Endometrial microvascular endothelial cells (primary cell): ENCODE results near the gene DKKL1. TPM values are rescaled to one million over a fixed set of nuclear protein-coding genes. Genes with fewer than 3 reads are reported as not detected.

Experiments used
- in situ Hi-C: cut with HindIII; loops from 2 replicates; pipeline ENCODE4 v1.10.0; 2017; ENCODE audit warnings: low sequenced_read_pairs, low pct_unique_long_range_greater_than_20kb; ENCODE audit errors: inconsistent ontology term
- total RNA-seq: library from RNA; depleted of rRNA; stranded (reverse); fragments of >200 nt; gene quantifications from one replicate; pipeline ENCODE4 v1.2.3, GENCODE V29; 2015; ENCODE audit errors: inconsistent ontology term

DKKL1 gene
- total RNA-seq, 1 donor from 2014 or later: not detected

- in situ Hi-C loops: no loop called here
Measured at GRCh38 chr19:49413348-49413747, 49.7 kb downstream of the DKKL1 start.

GRCh38 chr19:49414256-49414655, 50.6 kb downstream of the DKKL1 start:
- in situ Hi-C loops: no loop called here

DNA sequence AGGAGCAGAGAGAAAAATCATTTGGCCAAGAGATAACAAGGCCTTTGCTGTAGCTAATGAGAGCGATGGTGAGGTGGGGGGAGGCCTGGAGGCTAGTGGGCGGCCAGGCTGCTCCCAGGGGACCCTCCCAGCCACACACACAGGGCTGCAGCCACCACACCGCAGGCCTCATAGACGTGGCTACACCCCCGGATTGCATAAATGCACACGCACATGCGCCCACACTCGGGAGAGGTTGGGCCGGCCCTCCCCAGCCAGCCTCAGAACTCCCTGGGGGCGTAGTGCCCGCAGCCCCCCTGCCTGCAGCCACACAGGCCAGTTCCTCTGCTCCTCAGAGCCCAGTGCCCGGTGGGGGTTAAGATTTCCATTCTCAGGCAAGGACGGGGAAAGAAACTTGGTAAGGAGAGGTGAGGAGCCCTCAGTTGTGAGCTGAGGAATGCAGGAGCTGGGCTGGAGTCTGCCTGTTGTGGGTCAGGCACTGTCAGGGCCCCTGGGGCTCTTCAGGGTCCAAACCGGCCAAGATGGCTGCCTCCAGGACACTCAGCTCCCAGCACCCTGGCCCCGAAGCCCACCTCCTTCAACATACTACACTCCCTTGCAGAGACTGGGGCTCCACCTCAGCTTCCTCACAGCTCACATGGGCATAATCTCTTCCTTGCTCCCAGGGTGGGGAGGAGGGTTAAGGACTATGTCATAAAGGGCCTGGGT, 51.6 kb downstream of the DKKL1 start:
- in situ Hi-C loops: no loop called here

- in situ Hi-C loops: no loop called here
Measured at GRCh38 chr19:49415810-49416200, 52.1 kb downstream of the DKKL1 start.

GRCh38 chr19:49417088-49417487, 53.4 kb downstream of the DKKL1 start:
- in situ Hi-C loops: no loop called here

DNA sequence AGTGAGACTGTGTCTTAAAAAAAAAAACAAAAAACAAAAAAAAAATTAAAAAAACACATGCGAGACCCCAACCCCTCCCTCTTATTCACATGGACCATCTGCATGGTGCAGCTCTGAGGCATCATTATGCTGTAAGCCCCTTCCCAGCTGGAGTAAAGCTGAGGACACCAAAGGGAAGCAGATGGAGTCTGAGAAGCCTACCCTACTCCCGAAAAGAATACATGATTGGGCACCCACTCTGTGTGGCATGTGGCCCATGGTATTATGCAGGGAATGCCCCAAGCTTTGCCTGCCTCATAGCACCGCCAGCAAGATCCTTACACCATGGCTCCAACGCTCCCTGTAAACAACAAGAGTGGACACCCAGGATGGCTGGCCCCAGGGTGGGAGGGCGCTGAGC, 54.8 kb downstream of the DKKL1 start:
- in situ Hi-C loops: no loop called here

- in situ Hi-C loops: no loop called here
Measured at GRCh38 chr19:49419173-49419572, 55.5 kb downstream of the DKKL1 start.

DNA sequence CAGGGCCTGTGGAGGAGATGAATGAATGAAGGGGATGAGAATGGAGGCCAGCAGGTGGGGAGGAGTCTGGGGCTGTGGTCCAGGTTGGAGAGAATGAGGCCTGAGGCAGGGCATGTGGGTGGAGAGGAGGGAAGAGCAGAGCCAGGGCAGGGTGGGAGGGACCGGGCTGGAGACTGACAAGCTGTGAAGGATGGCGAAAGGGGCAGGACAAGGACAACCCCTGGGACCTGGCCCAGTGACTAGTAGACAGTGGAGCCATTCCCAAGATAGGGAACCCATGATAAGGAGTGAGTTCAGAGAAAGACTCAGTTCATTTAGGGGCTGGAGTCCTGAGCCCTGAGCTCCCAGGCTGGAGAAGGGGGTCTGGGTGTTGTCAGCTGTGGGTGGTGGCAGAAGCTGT, 56.5 kb downstream of the DKKL1 start:
- in situ Hi-C loops: no loop called here

GRCh38 chr19:49421039-49421877, 57.6 kb downstream of the DKKL1 start:
- in situ Hi-C loops: no loop called here

DNA sequence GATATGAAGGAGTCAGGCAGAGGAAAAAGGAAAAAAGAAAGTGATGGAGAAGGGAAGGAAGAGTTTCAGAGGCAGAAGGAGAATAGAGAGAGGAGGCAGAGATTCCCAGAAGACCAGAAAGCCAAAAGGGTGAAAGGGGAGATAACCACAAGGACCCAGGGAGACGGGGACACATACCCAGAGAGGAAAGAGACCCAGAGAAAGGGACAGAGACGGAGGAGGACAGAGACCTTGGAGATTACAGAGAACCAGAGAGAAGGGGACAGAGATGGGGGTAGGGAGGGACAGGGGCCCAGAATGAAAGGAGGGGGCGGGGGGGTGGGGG, 58.2 kb downstream of the DKKL1 start:
- in situ Hi-C loops: no loop called here

DNA sequence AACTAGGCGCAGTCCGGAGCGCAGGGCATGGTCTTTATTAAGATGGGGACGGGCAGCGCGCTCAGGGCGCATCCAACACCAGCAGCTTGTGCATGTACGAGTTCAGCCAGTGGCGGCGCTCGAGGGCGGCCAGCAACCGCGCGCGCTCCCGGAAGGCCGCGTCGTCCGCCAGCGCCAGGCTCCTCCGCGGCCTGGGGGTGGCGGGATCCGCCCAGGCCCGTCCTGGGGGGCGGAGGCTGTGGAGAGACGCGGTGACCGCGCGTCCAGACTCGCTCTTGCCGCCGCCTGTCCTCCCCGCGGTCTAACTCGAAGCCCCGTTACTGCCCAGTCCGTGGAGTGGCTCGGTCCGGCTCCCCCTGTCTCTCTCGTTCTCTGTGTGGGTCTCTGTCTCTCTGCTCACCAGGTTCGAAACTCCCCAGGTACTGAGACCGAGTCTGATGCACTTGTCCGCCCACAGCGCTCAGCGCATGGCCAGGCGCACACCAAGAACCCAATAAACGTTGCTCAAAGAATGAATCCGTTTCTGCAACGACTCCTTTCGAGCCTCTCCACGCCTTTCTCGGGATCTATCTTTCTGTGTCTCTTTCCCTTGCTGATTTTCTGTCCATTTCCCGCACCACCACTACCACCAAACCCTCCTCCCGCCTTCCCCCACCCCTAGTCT, 58.9 kb downstream of the DKKL1 start:
- in situ Hi-C loops: no loop called here

- in situ Hi-C loops: no loop called here
Measured at GRCh38 chr19:49423071-49423984, 59.7 kb downstream of the DKKL1 start, which contains the start of gene PTH2. Gene PTH2, minus strand, starts transcription at chr19:49423441. Its CDS starts 102 bp downstream, at chr19:49423339.

DNA sequence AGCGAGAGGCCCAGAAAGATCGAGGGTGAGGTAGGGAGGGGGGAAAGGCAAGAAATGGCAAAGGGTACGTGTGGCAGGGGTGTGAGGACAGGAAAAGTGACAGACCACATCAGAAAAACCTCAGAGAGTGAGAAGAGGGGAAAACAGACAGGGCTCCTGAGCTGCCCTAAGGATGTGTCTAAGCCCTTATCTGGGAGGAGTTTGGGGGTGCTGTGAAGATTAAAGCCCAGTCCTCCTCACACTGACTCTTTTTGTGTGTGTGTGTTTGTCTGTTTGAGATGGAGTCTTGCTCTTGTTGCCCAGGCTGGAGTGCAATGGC, 60.3 kb downstream of the DKKL1 start:
- in situ Hi-C loops: no loop called here

Other genes starting within 250 kb of the DKKL1 start
- gene LIN7B, start 249.5 kb upstream of the DKKL1 start, total RNA-seq: 0.74 TPM
- gene C19orf73, start 244.7 kb upstream of the DKKL1 start, total RNA-seq: 0.74 TPM
- 1.9 TPM for gene PPFIA3, start 244.3 kb upstream of the DKKL1 start, total RNA-seq
- not detected for gene HRC, start 208.5 kb upstream of the DKKL1 start, total RNA-seq
- gene TRPM4, start 206.1 kb upstream of the DKKL1 start, total RNA-seq: 27.8 TPM
- not detected for gene SLC6A16, start 38.7 kb upstream of the DKKL1 start, total RNA-seq
- not detected for gene CD37, start 28.5 kb upstream of the DKKL1 start, total RNA-seq
- gene TEAD2, start 1.5 kb upstream of the DKKL1 start, total RNA-seq: 86.6 TPM
- gene KASH5, start 24.4 kb downstream of the DKKL1 start, total RNA-seq: not detected
- gene PTH2, start 59.6 kb downstream of the DKKL1 start, total RNA-seq: not detected
- not detected for gene GFY, start 61.5 kb downstream of the DKKL1 start, total RNA-seq
- gene SLC17A7, start 77.7 kb downstream of the DKKL1 start, total RNA-seq: not detected
- 97.7 TPM for gene PIH1D1, start 87.9 kb downstream of the DKKL1 start, total RNA-seq
- 67.4 TPM for gene ALDH16A1, start 89.3 kb downstream of the DKKL1 start, total RNA-seq
- gene FLT3LG, start 110.3 kb downstream of the DKKL1 start, total RNA-seq: 2.6 TPM
- gene RPL13A, start 123.7 kb downstream of the DKKL1 start, total RNA-seq: 2,035 TPM
- gene RPS11, start 132.6 kb downstream of the DKKL1 start, total RNA-seq: 3,348 TPM
- 93.4 TPM for gene FCGRT, start 148.8 kb downstream of the DKKL1 start, total RNA-seq
- 38.2 TPM for gene RCN3, start 164.1 kb downstream of the DKKL1 start, total RNA-seq
- gene NOSIP, start 216.7 kb downstream of the DKKL1 start, total RNA-seq: 107 TPM
- gene PRRG2, start 217.4 kb downstream of the DKKL1 start, total RNA-seq: not detected
- gene PRR12, start 227.3 kb downstream of the DKKL1 start, total RNA-seq: 7.5 TPM